Spleen (tissue), 11 donors: ENCODE measurements around the gene LRSAM1. TPM values are rescaled to one million over a fixed set of nuclear protein-coding genes. Genes with fewer than 3 reads are reported as not detected.

Source experiments
- DNase-seq: peaks from one replicate; pipeline ENCODE4 v3.0.0-alpha.2; 2020
- H3K27ac ChIP-seq, 8 donors: fragments of 200-600 bp; sonication (generic) in 7 of 8; 1 replicate in 4 of 8; 2 replicates in 4 of 8; pipeline versions ENCODE4 v1.5.0 to v1.8.0; 2016 to 2021; ENCODE audit warnings: inconsistent platforms in 4 of 8, mild to moderate bottlenecking in 4 of 8, moderate library complexity in 1 of 8
- H3K27me3 ChIP-seq, 7 donors: fragments of 200-600 bp; sonication (generic) in 6 of 7; replicated peaks in 1 of 7; 1 replicate in 4 of 7; 2 replicates in 3 of 7; pipeline versions ENCODE4 v1.5.0 to v1.8.0; 2016 to 2021; ENCODE audit warnings: inconsistent platforms in 3 of 7, mild to moderate bottlenecking in 1 of 7
- H3K36me3 ChIP-seq, 6 donors: fragments of 200-600 bp; sonication (generic) in 5 of 6; 1 replicate in 4 of 6; 2 replicates in 2 of 6; pipeline versions ENCODE4 v1.5.0 to v1.8.0; 2016 to 2021; ENCODE audit warnings: inconsistent platforms in 2 of 6
- H3K4me1 ChIP-seq, 6 donors: fragments of 200-600 bp; sonication (generic) in 5 of 6; 1 replicate in 3 of 6; 2 replicates in 3 of 6; pipeline versions ENCODE4 v1.5.0 to v1.8.0; 2016 to 2021; ENCODE audit warnings: inconsistent platforms in 3 of 6
- H3K4me3 ChIP-seq, 8 donors: fragments of 200-600 bp; sonication (generic) in 7 of 8; 1 replicate in 4 of 8; 2 replicates in 4 of 8; pipeline versions ENCODE4 v1.5.0 to v1.8.0; 2016 to 2021; ENCODE audit warnings: inconsistent platforms in 4 of 8, mild to moderate bottlenecking in 4 of 8, moderate library complexity in 2 of 8
- H3K9me3 ChIP-seq, 8 donors: fragments of 200-600 bp; sonication (generic) in 7 of 8; 1 replicate in 4 of 8; 2 replicates in 4 of 8; pipeline versions ENCODE4 v1.5.0 to v1.8.0; 2016 to 2021; ENCODE audit warnings: inconsistent platforms in 4 of 8
- POLR2A ChIP-seq, 3 donors: fragments of 450-650 bp; IDR thresholded peaks; one replicate each; pipeline ENCODE4 v1.5.1; 2017; ENCODE audit warnings: antibody characterized with exemption in 3 of 3, mild to moderate bottlenecking in 1 of 3
- POLR2AphosphoS5 ChIP-seq, 3 donors: sonication (generic); formaldehyde crosslinking; IDR thresholded peaks; one replicate each; pipeline ENCODE4 v1.5.1; 2017; ENCODE audit warnings: antibody characterized with exemption in 3 of 3
- WGBS, 5 donors: extraction: QIAGEN DNeasy Blood & Tissue Kit in 3 of 5; methylation state at CpG; one replicate each; pipeline versions ENCODE4 v1.1.5 to v1.1.7; 2013 to 2018; 5-methylcytosine and 5-hydroxymethylcytosine counted together
- intact Hi-C: fragments of 100-400 bp; cut with DNase I; formaldehyde crosslinking; loops from one replicate; pipeline ENCODE4 v1.15.0; 2023; ENCODE audit warnings: low total_unique reads
- polyA plus RNA-seq, 3 donors: library from polyadenylated mRNA; stranded (reverse); fragments of 200-250 nt; gene quantifications; one replicate each; pipeline ENCODE4 v1.2.1, GENCODE V29; 2013
- total RNA-seq, 7 donors: library from RNA; depleted of rRNA in 3 of 7; stranded (reverse); fragments of >200 nt in 3 of 7; fragmentation: NEBNext Ultra II Directional in 4 of 7; extraction: Animal tissue kit (Norgen Biotek cat#: 25700) in 4 of 7; gene quantifications; one replicate each; pipeline versions ENCODE4 v1.1.0 to v1.2.1, GENCODE V29; 2016 to 2021
- TF ChIP-seq, protein P1 (sequence below), 11 experiments: fragments of 200-600 bp in 7 of 11; fragments of 450-650 bp in 4 of 11; sonication (generic) in 4 of 11; IDR thresholded peaks in 8 of 11; conservative IDR thresholded peaks in 3 of 11; 1 replicate in 7 of 11; 2 replicates in 4 of 11; pipeline versions ENCODE4 v1.4.0 to v1.8.0; 2016 to 2021; ENCODE audit warnings: antibody characterized with exemption in 11 of 11, inconsistent platforms in 4 of 11, mild to moderate bottlenecking in 1 of 11
- donor health status: healthy with polysubstance abuse.
- donor health status: DM: no; HTN: no; CAD: no; lungs with moderate emphysema.
- donor health status: DM: no; HTN: no; CAD: no.
- donor health status: Bipolar disorder and iron deficiency.
- donor health status: healthy.
- donor health status: DM: no; HTN: no; CAD: no.
- donor health status: DM: yes; HTN: yes; CAD: no.

The LRSAM1 gene
- total and polyA plus RNA-seq, 10 donors, result 13.5 to 32.1 (median 25.1) TPM

DNA sequence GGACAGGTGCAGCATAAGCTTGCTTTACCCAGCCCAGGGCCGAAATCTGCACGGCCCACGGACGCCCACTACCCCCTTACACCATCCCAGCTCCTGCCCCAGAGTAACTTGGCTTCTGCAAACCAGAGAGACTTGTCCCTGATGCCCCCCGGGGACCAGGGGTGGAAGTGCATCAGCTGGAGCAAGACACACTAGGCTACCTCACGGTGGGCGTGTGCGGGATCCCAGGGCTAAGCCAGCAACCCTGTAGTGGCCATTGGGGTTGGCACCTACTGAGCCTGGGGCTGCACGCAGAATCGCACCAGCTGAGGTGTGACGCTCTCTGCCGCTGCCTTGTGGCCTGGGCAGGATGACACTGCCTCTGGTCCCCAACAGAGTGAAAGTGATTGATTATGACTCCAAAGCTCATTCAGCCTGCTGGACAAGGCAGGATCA is 33.3 kb upstream of the LRSAM1 start:
- intact Hi-C loops, result no loop called here
- 53 to 80% (median 69%) methylated on average over 5 to 12 of the region's 12 CpGs for WGBS, 5 donors
- TF ChIP-seq, protein P1, sequence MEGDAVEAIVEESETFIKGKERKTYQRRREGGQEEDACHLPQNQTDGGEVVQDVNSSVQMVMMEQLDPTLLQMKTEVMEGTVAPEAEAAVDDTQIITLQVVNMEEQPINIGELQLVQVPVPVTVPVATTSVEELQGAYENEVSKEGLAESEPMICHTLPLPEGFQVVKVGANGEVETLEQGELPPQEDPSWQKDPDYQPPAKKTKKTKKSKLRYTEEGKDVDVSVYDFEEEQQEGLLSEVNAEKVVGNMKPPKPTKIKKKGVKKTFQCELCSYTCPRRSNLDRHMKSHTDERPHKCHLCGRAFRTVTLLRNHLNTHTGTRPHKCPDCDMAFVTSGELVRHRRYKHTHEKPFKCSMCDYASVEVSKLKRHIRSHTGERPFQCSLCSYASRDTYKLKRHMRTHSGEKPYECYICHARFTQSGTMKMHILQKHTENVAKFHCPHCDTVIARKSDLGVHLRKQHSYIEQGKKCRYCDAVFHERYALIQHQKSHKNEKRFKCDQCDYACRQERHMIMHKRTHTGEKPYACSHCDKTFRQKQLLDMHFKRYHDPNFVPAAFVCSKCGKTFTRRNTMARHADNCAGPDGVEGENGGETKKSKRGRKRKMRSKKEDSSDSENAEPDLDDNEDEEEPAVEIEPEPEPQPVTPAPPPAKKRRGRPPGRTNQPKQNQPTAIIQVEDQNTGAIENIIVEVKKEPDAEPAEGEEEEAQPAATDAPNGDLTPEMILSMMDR (IDR thresholded peaks at IDR 0.05 in 8 of 11, conservative IDR thresholded peaks at IDR 0.05 in 3 of 11), result peak in 5 of 11 experiments; percentile 11 to 46 (median 29)
- peak in 1 of 3 donors; percentile 42 for TF ChIP-seq POLR2AphosphoS5 (IDR thresholded peaks at IDR 0.05)
- TF ChIP-seq POLR2A (IDR thresholded peaks at IDR 0.05), result no peak
- Histone ChIP-seq H3K36me3 (no peaks in the 10 kb centered on the region), H3K27me3 (no peaks in the 10 kb centered on the region), H3K4me1 (peaks cover 0 to 25% (median 15%) of the 10 kb centered on the region in 6 donors), H3K4me3 (no peak overlapping the region), H3K9me3 (no peaks in the 10 kb centered on the region), H3K27ac (no peak overlapping the region)
- DNase-seq, result no peak

DNA sequence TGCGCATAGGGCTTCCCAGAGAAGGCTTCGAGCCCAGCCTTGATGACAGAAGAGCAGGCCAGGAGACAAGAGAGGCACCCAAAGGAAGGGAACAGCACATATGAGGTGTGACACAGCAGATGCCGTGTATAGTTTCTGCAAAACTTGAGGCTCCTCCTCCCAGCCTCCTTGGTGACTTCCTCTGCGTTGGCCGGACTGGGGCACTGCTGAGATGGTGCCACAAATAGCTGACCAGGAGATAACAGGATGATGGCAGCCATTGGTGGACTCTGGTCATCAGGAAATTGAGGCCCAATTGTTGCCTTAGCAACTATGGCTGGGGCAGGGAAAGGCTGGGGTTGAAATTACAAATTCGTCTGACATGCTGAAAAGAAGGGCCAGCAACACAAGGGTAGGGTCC is 32.0 kb upstream of the LRSAM1 start:
- WGBS, 5 donors, result 77 to 90% (median 83%) methylated on average over 6 of the region's 6 CpGs
- intact Hi-C loops, result no loop called here
- TF ChIP-seq POLR2A (IDR thresholded peaks at IDR 0.05) (no peak), POLR2AphosphoS5 (IDR thresholded peaks at IDR 0.05) (peak in 1 of 3 donors; percentile 15)
- Histone ChIP-seq H3K36me3 (no peaks in the 10 kb centered on the region), H3K27ac (peak overlapping the region in 1 of 8 donors; percentile 9), H3K4me1 (peaks cover 0 to 33% (median 21%) of the 10 kb centered on the region in 6 donors), H3K9me3 (no peaks in the 10 kb centered on the region), H3K27me3 (no peaks in the 10 kb centered on the region), H3K4me3 (no peak overlapping the region)
- no peak for DNase-seq

DNA sequence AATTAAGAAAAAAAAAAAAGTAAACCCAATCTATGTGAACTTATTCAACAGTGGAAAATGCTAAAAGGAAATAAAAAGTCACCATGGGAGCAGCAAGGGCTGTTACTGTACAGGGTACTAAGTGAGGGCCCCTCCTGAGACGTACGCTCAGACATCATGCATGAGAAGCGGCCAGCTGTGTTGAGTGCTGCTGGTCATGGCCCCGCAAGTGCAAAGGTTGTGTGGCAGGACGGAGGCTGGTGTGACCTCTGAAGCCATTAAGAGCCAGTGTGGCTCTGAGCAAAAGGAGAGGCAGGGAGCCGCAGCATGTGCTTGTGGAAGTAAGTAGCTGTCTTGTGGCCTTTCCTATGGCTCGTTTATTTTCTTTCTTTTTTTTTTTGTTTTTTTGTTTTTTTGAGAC is 30.3 kb upstream of the LRSAM1 start:
- WGBS, 5 donors, result 88 to 92% (median 90%) methylated on average over 7 of the region's 7 CpGs
- no peak for DNase-seq

DNA sequence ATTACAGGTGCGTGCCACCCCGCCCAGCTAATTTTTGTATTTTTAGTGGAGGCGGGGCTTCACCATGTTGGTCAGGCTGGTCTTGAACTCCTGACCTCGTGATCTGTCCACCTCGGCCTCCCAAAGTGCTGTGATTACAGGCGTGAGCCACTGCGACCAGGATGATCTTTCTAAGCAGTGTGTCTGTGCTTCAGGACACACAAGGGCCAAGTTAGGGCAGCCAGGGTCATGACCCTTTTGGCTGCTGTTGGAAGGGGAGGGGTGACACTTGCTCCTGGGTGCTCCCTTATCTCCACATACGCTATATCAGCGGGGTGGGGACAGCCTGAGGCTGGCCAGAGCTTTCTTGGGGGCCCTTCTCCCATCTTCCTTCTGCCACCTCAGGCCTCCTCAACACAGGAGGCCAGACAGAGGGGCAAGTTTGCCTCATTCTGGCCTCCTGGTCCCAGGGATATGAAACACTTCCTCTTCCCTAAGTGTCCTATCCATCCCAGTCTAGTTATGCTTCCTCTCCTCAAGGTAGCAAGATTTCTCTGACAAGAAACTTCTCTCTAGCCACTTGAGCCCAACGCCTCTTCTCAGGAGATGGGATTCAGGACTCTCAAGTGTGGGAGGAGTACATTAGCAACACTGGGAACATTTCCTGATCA is 29.1 kb upstream of the LRSAM1 start:
- Histone ChIP-seq H3K36me3 (peaks cover 0 to 5% (median 0%) of the 10 kb centered on the region in 6 donors), H3K27me3 (no peaks in the 10 kb centered on the region), H3K4me3 (peak overlapping the region in 2 of 8 donors; percentile 77 to 96), H3K27ac (peak overlapping the region in 2 of 8 donors; percentile 89 to 90), H3K9me3 (no peaks in the 10 kb centered on the region), H3K4me1 (peaks cover 21 to 62% (median 47%) of the 10 kb centered on the region in 6 donors)
- TF ChIP-seq POLR2AphosphoS5 (IDR thresholded peaks at IDR 0.05), result no peak
- TF ChIP-seq, protein P1 (IDR thresholded peaks at IDR 0.05 in 8 of 11, conservative IDR thresholded peaks at IDR 0.05 in 3 of 11), result no peak
- TF ChIP-seq POLR2A (IDR thresholded peaks at IDR 0.05), result no peak
- WGBS, 5 donors, result 90 to 93% (median 91%) methylated on average over 5 to 10 of the region's 10 CpGs
- no peak for DNase-seq
- intact Hi-C loops, result no loop called here

More for the DNA sequence above, 30.3 kb upstream of the LRSAM1 start:
- Histone ChIP-seq H3K27ac (no peak overlapping the region), H3K9me3 (no peaks in the 10 kb centered on the region), H3K27me3 (no peaks in the 10 kb centered on the region), H3K4me1 (peaks cover 13 to 50% (median 37%) of the 10 kb centered on the region in 6 donors), H3K36me3 (no peaks in the 10 kb centered on the region), H3K4me3 (no peak overlapping the region)
- no peak for TF ChIP-seq POLR2AphosphoS5 (IDR thresholded peaks at IDR 0.05)
- no peak for TF ChIP-seq POLR2A (IDR thresholded peaks at IDR 0.05)
- TF ChIP-seq, protein P1 (IDR thresholded peaks at IDR 0.05 in 8 of 11, conservative IDR thresholded peaks at IDR 0.05 in 3 of 11), result no peak
- intact Hi-C loops, result no loop called here
